HG03520 (cell line): ENCODE results near the gene CTNND1.
"Not testable (repeated sequence)": the region's sequence is repeated elsewhere in the genome, so short reads cannot be mapped to it uniquely, and the experiment has no call there.

ENCODE experiments used
- ATAC-seq: cut with Tn5 transposase; IDR thresholded peaks from one replicate; pipeline ENCODE4 v1.9.1; 2021; ENCODE audit warnings: mild to moderate bottlenecking, moderate library complexity; ENCODE audit not compliant: unreplicated experiment

Gene CTNND1

GRCh38 chr11:57792060-57792541 lies 30.5 kb downstream of the CTNND1 start:
- peak; percentile 85 for ATAC-seq

DNA sequence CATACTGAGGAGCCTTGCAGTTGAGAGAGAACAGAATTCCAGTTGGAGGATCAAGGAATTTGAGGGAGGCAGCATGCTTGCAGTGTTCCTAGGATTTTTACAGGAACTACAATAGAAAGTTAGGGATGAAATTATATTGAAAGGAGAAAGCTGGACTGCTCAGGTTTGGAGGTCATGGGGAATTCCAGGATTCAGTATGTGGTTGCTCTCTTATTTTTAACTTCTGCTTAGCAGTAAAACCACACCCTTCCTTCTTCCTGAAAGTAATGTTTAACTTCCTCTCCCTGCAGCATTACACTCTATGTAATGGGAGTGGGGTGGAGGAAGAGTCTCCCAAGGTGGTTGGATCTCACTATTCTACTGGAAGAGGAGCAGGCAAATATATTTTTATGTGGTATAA lies 31.3 kb downstream of the CTNND1 start:
- ATAC-seq = no peak

DNA sequence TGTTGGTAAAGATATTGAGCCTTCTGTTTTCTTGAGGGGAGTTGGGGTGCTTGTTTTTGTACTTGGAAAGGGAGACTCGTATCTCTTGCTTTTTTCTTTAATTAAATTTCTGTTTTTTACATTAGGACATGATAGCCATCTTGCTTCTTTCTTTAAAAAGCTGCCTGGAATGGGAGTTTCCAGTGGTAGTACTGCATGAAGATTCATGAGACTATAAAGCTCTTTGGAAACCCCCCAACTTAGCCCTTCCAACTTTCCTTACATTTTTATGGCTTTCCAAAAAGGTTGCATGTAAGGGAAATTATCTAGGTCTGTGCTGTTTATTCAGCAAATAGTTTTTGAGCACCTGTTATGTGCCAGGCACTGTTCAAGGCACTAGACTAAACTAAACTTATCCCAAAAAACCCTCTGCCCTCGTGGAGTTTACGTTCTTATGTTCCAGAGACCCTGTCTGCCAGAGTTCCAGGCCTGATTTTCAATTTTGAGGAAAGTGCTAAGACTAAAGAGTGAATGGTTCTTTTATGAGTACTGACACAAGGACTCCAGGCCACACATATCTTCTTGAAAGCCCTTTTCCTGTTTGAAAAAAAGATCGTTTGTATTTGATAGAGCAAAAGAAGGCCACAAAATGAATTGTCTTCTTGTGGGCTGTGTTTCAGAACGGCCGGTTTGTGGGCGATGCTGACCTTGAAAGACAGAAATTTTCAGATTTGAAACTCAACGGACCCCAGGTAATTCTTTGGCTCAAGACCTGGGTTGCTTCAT lies 31.9 kb downstream of the CTNND1 start:
- ATAC-seq = no peak

DNA sequence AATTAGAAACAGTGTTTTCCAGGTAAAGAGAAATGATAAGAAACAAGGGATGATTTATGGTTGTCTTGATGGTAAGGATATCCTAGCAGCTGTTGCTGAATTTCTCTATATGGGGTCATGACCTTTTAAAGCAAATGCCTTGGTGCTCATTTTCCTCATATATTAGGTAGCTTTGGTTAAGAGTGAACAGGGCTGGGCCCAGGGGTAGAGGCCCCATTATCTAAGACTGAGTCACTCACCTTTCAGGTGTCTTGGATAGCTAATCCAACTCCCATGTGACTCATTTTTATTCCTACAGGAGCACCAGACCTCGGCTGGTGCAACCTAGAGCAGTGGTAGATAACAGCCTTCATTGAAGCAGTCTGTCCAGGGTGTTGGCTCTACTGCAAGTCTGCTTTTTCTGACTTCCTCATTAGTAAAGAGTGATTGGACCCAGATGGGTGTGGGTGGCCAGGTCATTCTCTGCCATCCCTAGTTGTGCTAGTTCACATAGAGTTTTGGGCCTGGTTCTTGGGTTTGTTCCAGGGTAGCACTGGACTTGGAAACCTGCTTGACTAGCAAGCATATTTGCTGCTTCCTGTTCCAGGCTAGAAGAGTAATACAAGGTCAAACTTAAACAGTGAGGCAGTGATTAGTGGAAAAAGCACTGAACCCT lies 37.4 kb downstream of the CTNND1 start:
- no peak for ATAC-seq

- ATAC-seq = peak; percentile 87
Measured at GRCh38 chr11:57800444-57801182, 39.0 kb downstream of the CTNND1 start.

GRCh38 chr11:57801183-57801485 lies 39.5 kb downstream of the CTNND1 start:
- no peak for ATAC-seq

DNA sequence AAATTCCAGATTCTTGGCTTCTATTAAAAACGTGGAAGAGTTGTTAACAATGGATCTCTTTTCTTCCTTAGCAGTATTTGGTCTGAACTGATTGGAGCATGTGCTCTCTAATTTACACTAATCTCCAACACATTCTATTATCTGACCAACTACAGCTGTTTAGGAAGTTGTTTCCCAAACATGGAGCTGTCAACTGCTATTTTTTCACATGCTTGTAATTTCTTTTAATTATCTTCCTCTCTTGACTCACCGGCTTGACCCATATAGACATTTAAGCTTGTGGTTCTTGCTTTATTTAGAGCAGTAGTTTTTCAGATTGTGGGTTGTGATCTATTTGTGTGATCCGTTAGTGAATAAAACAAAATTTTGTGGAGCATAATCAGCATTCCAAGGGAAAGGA lies 40.8 kb downstream of the CTNND1 start:
- ATAC-seq = no peak

- ATAC-seq = no peak
Measured at GRCh38 chr11:57804466-57804865, 42.9 kb downstream of the CTNND1 start.

DNA sequence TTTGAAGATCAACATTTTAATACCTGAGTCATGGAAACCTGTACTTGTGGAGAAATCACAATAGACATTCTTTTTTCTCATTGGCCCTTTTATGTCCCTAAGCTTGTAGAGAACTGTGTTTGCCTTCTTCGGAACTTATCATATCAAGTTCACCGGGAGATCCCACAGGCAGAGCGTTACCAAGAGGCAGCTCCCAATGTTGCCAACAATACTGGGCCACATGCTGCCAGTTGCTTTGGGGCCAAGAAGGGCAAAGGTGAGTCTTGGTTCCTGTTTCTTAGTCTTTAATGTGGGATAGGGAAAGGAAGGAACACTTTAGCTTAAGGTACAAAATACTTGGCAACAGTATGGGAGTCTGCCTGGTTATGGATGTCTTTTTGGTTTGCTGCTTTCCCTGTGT lies 44.2 kb downstream of the CTNND1 start:
- no peak for ATAC-seq

GRCh38 chr11:57812634-57813033 lies 51.0 kb downstream of the CTNND1 start:
- no peak for ATAC-seq

- ATAC-seq = peak; percentile 83
Measured at GRCh38 chr11:57815476-57815875, 53.9 kb downstream of the CTNND1 start.

GRCh38 chr11:57815877-57816276 lies 54.3 kb downstream of the CTNND1 start:
- no peak for ATAC-seq

- ATAC-seq = no peak
Measured at GRCh38 chr11:57818812-57819211, 57.2 kb downstream of the CTNND1 start.

GRCh38 chr11:57819252-57819979 lies 57.8 kb downstream of the CTNND1 start:
- no peak for ATAC-seq

DNA sequence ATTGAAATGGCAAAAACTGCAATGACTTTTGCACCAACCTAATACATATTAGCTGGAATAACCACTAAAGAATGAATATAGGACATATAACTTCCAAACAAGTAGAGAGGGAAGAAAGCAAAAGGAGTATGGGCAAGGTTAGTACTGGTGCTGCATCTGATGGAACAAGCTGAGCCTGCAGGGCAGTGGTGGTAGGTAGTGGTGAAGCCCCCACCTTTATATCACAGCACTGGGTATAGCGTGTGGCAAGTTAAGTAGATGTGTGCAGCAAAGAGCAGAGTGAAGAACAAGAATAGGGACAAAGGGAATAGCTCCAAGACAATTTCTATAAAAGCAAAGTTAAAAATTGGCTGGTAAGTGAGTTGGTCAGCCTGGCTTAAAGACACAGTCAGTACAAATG lies 62.3 kb downstream of the CTNND1 start:
- ATAC-seq = no peak

- no peak for ATAC-seq
Measured at GRCh38 chr11:57834852-57835251, 73.2 kb downstream of the CTNND1 start.

DNA sequence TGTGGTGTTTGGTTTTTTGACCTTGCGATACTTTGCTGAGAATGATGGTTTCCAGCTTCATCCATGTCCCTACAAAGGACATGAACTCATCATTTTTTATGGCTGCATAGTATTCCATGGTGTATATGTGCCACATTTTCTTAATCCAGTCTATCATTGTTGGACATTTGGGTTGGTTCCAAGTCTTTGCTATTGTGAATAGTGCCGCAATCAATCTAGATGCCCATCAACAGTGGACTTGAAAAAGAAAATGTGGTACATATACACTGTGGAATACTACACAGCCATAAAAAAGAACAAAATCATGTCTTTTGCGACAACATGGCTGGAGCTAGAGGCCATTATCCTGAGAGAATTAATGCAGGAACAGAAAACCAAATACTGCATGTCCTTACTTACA lies 77.0 kb downstream of the CTNND1 start:
- not testable (repeated sequence) for ATAC-seq

- no peak for ATAC-seq
Measured at GRCh38 chr11:57842873-57843272, 81.3 kb downstream of the CTNND1 start.

DNA sequence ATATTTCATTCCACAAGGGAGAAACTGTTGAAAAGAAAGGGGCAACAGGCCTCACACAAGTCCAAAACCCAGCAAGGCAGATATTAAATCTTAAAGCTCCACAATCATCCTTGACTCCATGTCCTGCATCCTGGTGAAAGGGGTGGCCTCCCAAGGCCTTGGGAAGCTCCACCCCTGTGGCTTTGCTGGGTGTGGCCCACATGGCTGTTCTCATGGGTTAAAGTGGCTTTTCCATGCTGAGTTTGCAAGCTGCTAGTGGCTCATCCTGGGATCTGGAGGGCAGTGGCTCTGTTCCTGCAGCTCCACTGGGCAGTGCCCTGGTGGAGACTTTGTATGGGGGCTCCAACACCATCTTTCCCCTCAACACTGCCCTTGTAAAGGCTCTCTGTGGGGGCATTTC lies 106.4 kb downstream of the CTNND1 start:
- no peak for ATAC-seq

DNA sequence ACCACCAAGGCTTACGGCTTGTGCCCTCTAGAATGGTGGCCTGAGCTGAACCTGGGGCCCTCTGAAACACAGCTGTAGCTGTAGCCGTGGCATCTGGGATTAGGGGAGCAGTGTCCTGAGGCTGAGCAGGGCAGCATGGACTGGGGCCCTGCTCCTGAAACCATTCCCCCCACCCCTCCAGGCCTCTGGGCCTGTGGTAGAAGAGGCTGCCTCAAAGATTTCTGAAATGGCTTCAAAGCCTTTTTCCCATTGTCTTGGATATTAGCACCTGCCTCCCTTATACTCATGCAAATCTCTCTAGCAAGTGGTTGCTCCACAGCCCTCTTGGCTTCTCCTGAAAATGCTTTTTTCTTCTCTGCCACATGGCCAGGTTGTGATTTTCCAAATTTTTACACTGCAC lies 106.9 kb downstream of the CTNND1 start:
- ATAC-seq = no peak
